Omental fat pad (tissue), 4 donors: Measurements from ENCODE around the gene PPT2. TPM values are rescaled to one million over a fixed set of nuclear protein-coding genes. Genes with fewer than 3 reads are reported as not detected.
A peak's percentile ranks its signal among the peaks of the same experiment; 100 is the strongest.

Source experiments
- ATAC-seq: fragments of 150-250 bp; one replicate; pipeline ENCODE4 v1.9.1; 2016; ENCODE audit warnings: mild to moderate bottlenecking, moderate library complexity; ENCODE audit not compliant: low FRiP score
- DNase-seq: peaks from one replicate; pipeline ENCODE4 v3.0.0-alpha.2; 2019; ENCODE audit warnings: low spot score
- CTCF ChIP-seq, 3 donors: fragments of 450-650 bp; IDR thresholded peaks; one replicate each; pipeline ENCODE4 v1.5.1; 2016 to 2017; ENCODE audit warnings: antibody characterized with exemption in 3 of 3, mild to moderate bottlenecking in 3 of 3, moderate library complexity in 2 of 3
- total RNA-seq, 4 donors: library from RNA; depleted of rRNA; stranded (reverse); fragments of >200 nt; gene quantifications; one replicate each; pipeline ENCODE4 v1.1.0, GENCODE V29; 2016

PPT2 gene
- total RNA-seq, 4 donors from 2014 or later, result 21.5 to 161 (median 34.3) TPM

- DNase-seq, result no peak
- ATAC-seq, result no peak
- no peak for TF ChIP-seq CTCF (IDR thresholded peaks at IDR 0.05)
These were observed 16.4 kb downstream of the PPT2 start for GRCh38 chr6:32170294-32170693.

- TF ChIP-seq CTCF (IDR thresholded peaks at IDR 0.05), result no peak
- ATAC-seq (no peak), DNase-seq (no peak)
These were observed 17.3 kb downstream of the PPT2 start for GRCh38 chr6:32171234-32171633.

- no peak for DNase-seq
- no peak for TF ChIP-seq CTCF (IDR thresholded peaks at IDR 0.05)
- ATAC-seq, result no peak
These were observed 19.2 kb downstream of the PPT2 start for GRCh38 chr6:32173051-32173727.

GRCh38 chr6:32174416-32174815 lies 20.5 kb downstream of the PPT2 start:
- TF ChIP-seq CTCF (IDR thresholded peaks at IDR 0.05), result no peak
- DNase-seq (no peak), ATAC-seq (no peak)

GRCh38 chr6:32175322-32175710 lies 21.4 kb downstream of the PPT2 start:
- DNase-seq (no peak), ATAC-seq (no peak)
- no peak for TF ChIP-seq CTCF (IDR thresholded peaks at IDR 0.05)

GRCh38 chr6:32175711-32176475 lies 22.0 kb downstream of the PPT2 start, which contains the start of gene AGPAT1:
AGPAT1 (minus strand) TSS chr6:32176084; CDS start chr6:32171496, 4,588 bp downstream.
- DNase-seq (peak; percentile 94), ATAC-seq (peak; percentile 58)
- no peak for TF ChIP-seq CTCF (IDR thresholded peaks at IDR 0.05)
